ENCODE results near the gene TJP1. TPM values are rescaled to one million over a fixed set of nuclear protein-coding genes. Genes with fewer than 3 reads are reported as not detected.

TJP1 gene
- total and polyA plus RNA-seq, 2 of the 8 experiments (the other 6 are each of a cell fraction or from before 2014, with no cell fraction given) = 46.3 to 138 TPM

DNA sequence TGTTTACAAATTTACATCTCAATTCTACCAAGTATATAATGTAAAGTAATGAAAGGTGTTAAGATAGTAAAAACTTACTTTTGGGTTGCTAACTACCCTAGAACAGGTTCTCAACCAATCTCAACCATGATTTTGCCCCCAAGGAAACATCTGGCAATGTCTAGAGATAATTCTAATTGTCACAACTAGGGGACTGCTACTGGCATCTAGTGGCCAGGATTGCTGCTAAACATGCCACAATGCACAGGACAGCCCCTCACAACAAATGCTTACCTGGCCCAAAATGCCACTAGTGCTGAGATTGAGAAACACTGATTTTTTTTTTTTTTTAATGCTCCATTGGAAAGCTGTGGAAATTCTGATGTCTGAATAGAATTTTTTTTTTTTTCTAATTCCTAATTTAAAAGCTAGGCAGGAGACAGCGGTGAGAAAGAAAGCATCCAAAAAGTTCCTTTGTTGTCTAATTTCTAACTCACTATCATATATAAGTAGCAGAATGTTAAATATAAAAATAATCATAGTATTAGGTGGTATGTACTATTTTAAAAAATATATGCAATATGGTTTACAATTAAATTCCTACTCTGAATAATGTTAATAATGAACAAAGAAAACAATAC lies 81.5 kb downstream of the TJP1 start:
- 90% methylated on average over 1 of the region's 1 CpG; no CpG with 5 or more reads in 1 of the 2 experiments for WGBS, 2 experiments (ENCODE audit: extremely low coverage in 1 of 2, insufficient coverage in 1 of 2, insufficient read length in 1 of 2, insufficient replicate concordance in 2 of 2, low coverage in 1 of 2, low lambda C conversion rate in 2 of 2, missing lambda C conversion rate in 1 of 2)
- POLR2A ChIA-PET (ENCODE audit: partially characterized antibody) = interaction anchor here (0.7 kb wide), 1 partner anchor 80 kb away, joined by 3 read pairs; no protein-coding TSS in a partner anchor

More for the DNA sequence above, 81.5 kb downstream of the TJP1 start:
- Histone ChIP-seq H3K56ac (replicated peaks; ENCODE audit: insufficient read length, low read depth, low read length) (no peak overlapping the region), H3K27ac (ENCODE audit: low read depth, low read length) (no peak overlapping the region), H2AFZ (ENCODE audit: low read length) (no peak overlapping the region), H3K14ac (ENCODE audit: insufficient read length) (no peak overlapping the region), H2BK20ac (ENCODE audit: low read length) (no peak overlapping the region), H3K79me1 (ENCODE audit: low read depth, low read length) (no peaks in the 10 kb centered on the region), H2BK120ac (replicated peaks; ENCODE audit: low read depth, low read length) (no peak overlapping the region), H3K4me1 (replicated peaks in 1 of 4; ENCODE audit: control insufficient read depth in 3 of 4, insufficient read depth in 4 of 4, low read length in 3 of 4) (no peaks in the 10 kb centered on the region), H2BK5ac (ENCODE audit: low read depth, low read length) (no peak overlapping the region), H3K9me3 (ENCODE audit: insufficient read depth in 2 of 2, low read depth in 1 of 2, low read length in 1 of 2) (no peaks in the 10 kb centered on the region), H3K4me2 (ENCODE audit: insufficient read depth in 1 of 2, low read depth in 2 of 2, low read length in 2 of 2) (no peak overlapping the region), H4K5ac (ENCODE audit: insufficient read length, low read depth, low read length) (no peak overlapping the region), H3K4me3 (ENCODE audit: extremely low read depth in 1 of 4, insufficient read depth in 2 of 4, low read depth in 3 of 4, low read length in 4 of 4) (no peak overlapping the region), H3K79me2 (ENCODE audit: control insufficient read depth in 1 of 2, insufficient read depth in 2 of 2, low read length in 2 of 2) (0 out of 4 replicates have a peak, but pooled peaks cover 0 to 1% of the 10 kb centered on the region in 2 experiments), H2AK5ac (ENCODE audit: low read depth, low read length) (no peak overlapping the region), H3K18ac (ENCODE audit: extremely low read depth, low read length) (no peak overlapping the region), H2BK15ac (ENCODE audit: low read length) (no peak overlapping the region), H3K23ac (ENCODE audit: insufficient read length) (no peak overlapping the region), H3K9ac (replicated peaks in 1 of 4; ENCODE audit: extremely low read depth in 1 of 4, low read depth in 3 of 4, low read length in 3 of 4) (no peak overlapping the region), H3K23me2 (ENCODE audit: low read depth, low read length) (no peaks in the 10 kb centered on the region), H4K20me1 (replicated peaks in 1 of 2; ENCODE audit: control insufficient read depth in 1 of 2, insufficient read depth in 2 of 2, low read length in 2 of 2) (no peaks in the 10 kb centered on the region), H2BK12ac (ENCODE audit: low read depth, low read length) (no peak overlapping the region), H3K27me3 (replicated peaks in 1 of 4; ENCODE audit: control insufficient read depth in 3 of 4, extremely low read depth in 1 of 4, insufficient read depth in 3 of 4, low read length in 3 of 4) (no peaks in the 10 kb centered on the region), H3K4ac (replicated peaks; ENCODE audit: insufficient read length, low read depth, low read length) (no peak overlapping the region), H4K91ac (replicated peaks; ENCODE audit: insufficient read length, low read length) (no peak overlapping the region), H3K36me3 (ENCODE audit: control insufficient read depth in 2 of 4, insufficient read depth in 4 of 4, low read length in 3 of 4) (peaks cover 5 to 35% (median 21%) of the 10 kb centered on the region in 4 experiments; a peak in 5 of 8 replicates), H4K8ac (ENCODE audit: extremely low read depth, insufficient read depth, low read length) (no peak overlapping the region)
- TF ChIP-seq SIN3A (conservative IDR thresholded peaks at IDR 0.05 in 1 of 2, IDR thresholded peaks at IDR 0.05 in 1 of 2; ENCODE audit: low read depth in 1 of 2, low read length in 2 of 2) (no peak), SP4 (IDR thresholded peaks at IDR 0.05; ENCODE audit: low read length) (no peak), RAD21 (IDR thresholded peaks at IDR 0.05 in 1 of 2, conservative IDR thresholded peaks at IDR 0.05 in 1 of 2; ENCODE audit: low read depth in 2 of 2, low read length in 2 of 2) (peak in 1 of 2 experiments; percentile 31; a peak in 1 of 4 replicates)
- TF ChIP-seq, protein P1, sequence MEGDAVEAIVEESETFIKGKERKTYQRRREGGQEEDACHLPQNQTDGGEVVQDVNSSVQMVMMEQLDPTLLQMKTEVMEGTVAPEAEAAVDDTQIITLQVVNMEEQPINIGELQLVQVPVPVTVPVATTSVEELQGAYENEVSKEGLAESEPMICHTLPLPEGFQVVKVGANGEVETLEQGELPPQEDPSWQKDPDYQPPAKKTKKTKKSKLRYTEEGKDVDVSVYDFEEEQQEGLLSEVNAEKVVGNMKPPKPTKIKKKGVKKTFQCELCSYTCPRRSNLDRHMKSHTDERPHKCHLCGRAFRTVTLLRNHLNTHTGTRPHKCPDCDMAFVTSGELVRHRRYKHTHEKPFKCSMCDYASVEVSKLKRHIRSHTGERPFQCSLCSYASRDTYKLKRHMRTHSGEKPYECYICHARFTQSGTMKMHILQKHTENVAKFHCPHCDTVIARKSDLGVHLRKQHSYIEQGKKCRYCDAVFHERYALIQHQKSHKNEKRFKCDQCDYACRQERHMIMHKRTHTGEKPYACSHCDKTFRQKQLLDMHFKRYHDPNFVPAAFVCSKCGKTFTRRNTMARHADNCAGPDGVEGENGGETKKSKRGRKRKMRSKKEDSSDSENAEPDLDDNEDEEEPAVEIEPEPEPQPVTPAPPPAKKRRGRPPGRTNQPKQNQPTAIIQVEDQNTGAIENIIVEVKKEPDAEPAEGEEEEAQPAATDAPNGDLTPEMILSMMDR (IDR thresholded peaks at IDR 0.05; ENCODE audit: control extremely low read depth in 1 of 3, insufficient read depth in 1 of 3, low read depth in 1 of 3, low read length in 3 of 3) = peak in 2 of 3 experiments; percentile 9 to 28; a peak in 2 of 4 replicates
- FAIRE-seq (no peak), DNase-seq (ENCODE audit: low read depth in 1 of 2, low spot score in 2 of 2) (no peak)
- CTCF ChIA-PET (ENCODE audit: partially characterized antibody) = interaction anchor here (0.6 to 0.7 kb wide), 2 partner anchors 193 to 1048 kb away, joined by 3 read pairs; no protein-coding TSS in a partner anchor
